Islet of Langerhans (tissue), 1 donor: Measurements from ENCODE around the gene ITM2B.
A peak's percentile ranks its signal among the peaks of the same experiment; 100 is the strongest.
"Not testable (repeated sequence)": the region's sequence is repeated elsewhere in the genome, so short reads cannot be mapped to it uniquely, and the experiment has no call there.

Experiments
- FAIRE-seq: peaks from one replicate; lab custom pipeline; 2011; peaks lifted over from hg19 to GRCh38; lab: Jason Lieb, UNC

Gene ITM2B

GRCh38 chr13:48233046-48233888 lies at the start of gene ITM2B:
TSS of gene ITM2B (plus strand) at chr13:48233206. CDS start at chr13:48233361, 155 bp downstream.
- FAIRE-seq = no peak

- no peak for FAIRE-seq
These were observed 48.7 kb upstream of the ITM2B start for GRCh38 chr13:48184260-48184659.

GRCh38 chr13:48185018-48185417 lies 48.0 kb upstream of the ITM2B start:
- FAIRE-seq = peak; percentile 17

GRCh38 chr13:48186722-48187121 lies 46.3 kb upstream of the ITM2B start:
- FAIRE-seq = no peak

- no peak for FAIRE-seq
These were observed 44.9 kb upstream of the ITM2B start for GRCh38 chr13:48188131-48188530.

- FAIRE-seq = no peak
These were observed 44.4 kb upstream of the ITM2B start for GRCh38 chr13:48188601-48189000.

GRCh38 chr13:48189171-48189570 lies 43.8 kb upstream of the ITM2B start:
- FAIRE-seq = no peak

- no peak for FAIRE-seq
These were observed 40.5 kb upstream of the ITM2B start for GRCh38 chr13:48192411-48192935.

GRCh38 chr13:48194379-48194754 lies 38.6 kb upstream of the ITM2B start:
- no peak for FAIRE-seq

- FAIRE-seq = no peak
These were observed 33.5 kb upstream of the ITM2B start for GRCh38 chr13:48199404-48199946.

GRCh38 chr13:48201044-48201443 lies 32.0 kb upstream of the ITM2B start:
- no peak for FAIRE-seq

GRCh38 chr13:48207207-48207606 lies 25.8 kb upstream of the ITM2B start:
- not testable (repeated sequence) for FAIRE-seq

GRCh38 chr13:48210178-48210577 lies 22.8 kb upstream of the ITM2B start:
- FAIRE-seq = no peak

GRCh38 chr13:48214519-48215121 lies 18.4 kb upstream of the ITM2B start:
- no peak for FAIRE-seq

- FAIRE-seq = not testable (repeated sequence)
These were observed 17.3 kb upstream of the ITM2B start for GRCh38 chr13:48215511-48216203.

- FAIRE-seq = no peak
These were observed 16.7 kb upstream of the ITM2B start for GRCh38 chr13:48216204-48216711.

- no peak for FAIRE-seq
These were observed 12.4 kb upstream of the ITM2B start for GRCh38 chr13:48220592-48220980.

GRCh38 chr13:48220981-48221685 lies 11.9 kb upstream of the ITM2B start:
- FAIRE-seq = no peak

GRCh38 chr13:48221686-48222187 lies 11.3 kb upstream of the ITM2B start:
- FAIRE-seq = no peak

- FAIRE-seq = no peak
These were observed 10.4 kb upstream of the ITM2B start for GRCh38 chr13:48222358-48223301.
